Brain pericyte (primary cell): Measurements from ENCODE around the gene TMEM175.
"Not testable (repeated sequence)": the region's sequence is repeated elsewhere in the genome, so short reads cannot be mapped to it uniquely, and the experiment has no call there.

Experiments used
- DNase-seq: peaks from one replicate; pipeline ENCODE4 v3.0.0-alpha.2; 2012; ENCODE audit warnings: low read depth, low spot score

The TMEM175 gene

DNA sequence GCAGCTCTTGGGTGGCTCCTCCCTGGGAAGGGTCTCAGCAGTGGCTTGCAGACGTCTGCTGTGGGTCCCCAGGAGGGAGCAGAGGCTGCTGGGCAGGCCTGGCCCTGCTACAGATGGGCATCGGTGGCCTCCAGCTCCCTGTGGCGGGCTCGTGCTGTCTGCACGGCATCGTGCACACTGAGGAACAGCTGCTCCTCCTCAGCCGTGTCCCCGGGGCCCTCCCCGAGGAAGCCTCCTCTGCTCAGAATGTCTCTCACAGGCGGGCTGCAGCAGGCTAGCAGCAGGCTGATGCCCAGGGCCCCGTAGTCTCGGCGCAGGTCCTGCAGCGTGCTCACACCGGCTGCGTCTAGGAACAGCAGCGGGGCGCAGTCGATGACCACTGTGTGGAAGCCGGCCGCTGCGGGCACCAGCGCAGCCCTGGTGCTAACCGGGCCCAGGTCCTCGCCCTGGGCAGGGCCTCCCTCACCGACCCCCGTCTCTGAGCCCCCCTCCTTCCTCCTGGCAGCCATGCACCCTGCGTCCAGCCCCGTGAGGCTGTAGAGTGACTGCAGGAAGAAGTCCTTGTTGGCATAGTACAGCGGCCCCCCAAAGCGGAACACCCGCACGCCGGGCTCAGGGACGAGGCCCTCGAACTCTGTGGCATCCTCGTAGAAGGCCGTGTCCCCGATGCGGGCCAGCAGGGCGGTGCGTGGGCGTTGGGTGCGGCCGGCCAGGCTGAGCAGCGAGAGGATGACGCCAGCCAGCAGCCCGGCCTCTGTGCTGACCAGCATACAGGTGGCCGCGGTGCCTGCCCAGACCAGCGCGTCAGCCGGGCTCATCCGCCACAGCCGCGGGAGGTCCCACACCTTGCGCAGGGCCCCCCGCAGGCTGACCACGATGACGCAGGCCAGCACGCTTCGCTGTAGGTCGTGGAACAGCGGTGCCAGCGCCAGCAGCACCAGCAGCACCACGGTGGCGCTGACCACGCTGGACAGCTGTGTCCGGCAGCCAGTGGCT, 56.8 kb downstream of the TMEM175 start:
- no peak for DNase-seq

- DNase-seq = no peak
These were observed 57.6 kb downstream of the TMEM175 start for GRCh38 chr4:989722-990471.

DNA sequence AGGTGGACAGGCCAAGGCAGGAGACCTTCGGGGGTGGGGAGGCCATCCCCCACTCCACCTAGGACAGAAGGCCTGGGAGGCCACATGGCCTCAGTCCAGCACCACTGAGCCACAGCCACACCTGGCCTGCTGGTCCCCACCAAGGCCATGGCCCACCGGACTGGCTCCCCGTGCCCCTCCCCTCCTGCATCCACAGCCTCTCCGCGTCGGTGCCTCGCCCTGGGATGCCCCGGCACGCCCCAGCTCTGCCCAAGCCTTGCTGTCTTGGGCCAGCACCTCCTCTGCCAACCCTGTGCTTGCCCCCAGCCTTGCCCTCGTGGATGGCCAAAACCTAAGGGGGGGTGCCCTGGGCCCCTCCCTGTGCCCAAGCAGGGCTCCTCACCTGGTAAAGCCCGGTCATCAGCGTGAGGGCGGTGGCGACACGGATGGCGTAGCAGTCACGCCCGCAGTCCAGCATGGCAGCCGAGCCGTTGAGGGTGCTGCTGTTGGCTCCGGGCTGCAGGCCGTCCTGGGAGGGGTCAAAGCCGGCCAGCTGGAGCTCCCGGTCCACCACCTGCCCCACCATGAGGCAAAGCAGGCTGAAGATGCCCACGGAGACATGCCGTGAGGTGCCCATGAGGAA, 58.6 kb downstream of the TMEM175 start:
- no peak for DNase-seq

GRCh38 chr4:991451-992296, 59.4 kb downstream of the TMEM175 start:
- DNase-seq = no peak

- DNase-seq = no peak
These were observed 60.2 kb downstream of the TMEM175 start for GRCh38 chr4:992297-993110.

GRCh38 chr4:993111-994029, 61.1 kb downstream of the TMEM175 start, which contains the start of gene SLC26A1:
SLC26A1 (minus strand) TSS chr4:993404; CDS start chr4:991703, 1,701 bp downstream.
- DNase-seq = no peak

GRCh38 chr4:995311-996026, 63.2 kb downstream of the TMEM175 start:
- DNase-seq = no peak

GRCh38 chr4:996030-996996, 64.1 kb downstream of the TMEM175 start:
- DNase-seq = no peak

DNA sequence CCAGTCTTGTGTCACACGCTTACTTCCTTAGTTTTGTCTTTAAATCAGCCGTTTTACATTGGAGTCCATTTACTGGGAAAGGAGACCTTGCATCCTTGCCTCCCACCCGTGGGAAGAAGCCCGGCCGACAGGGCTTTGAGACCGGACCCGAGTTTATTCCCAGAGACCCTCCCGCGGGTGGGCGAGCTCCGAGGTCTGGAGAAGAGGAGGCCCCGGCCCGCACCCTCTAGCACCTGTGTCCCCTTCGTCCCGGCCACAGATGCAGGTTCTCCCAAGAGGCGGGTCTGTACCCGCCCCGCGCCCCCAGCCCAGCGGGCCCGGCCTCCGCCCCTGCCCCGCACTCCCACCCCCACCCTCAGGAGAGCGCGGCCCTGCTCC, 64.7 kb downstream of the TMEM175 start:
- DNase-seq = no peak

DNA sequence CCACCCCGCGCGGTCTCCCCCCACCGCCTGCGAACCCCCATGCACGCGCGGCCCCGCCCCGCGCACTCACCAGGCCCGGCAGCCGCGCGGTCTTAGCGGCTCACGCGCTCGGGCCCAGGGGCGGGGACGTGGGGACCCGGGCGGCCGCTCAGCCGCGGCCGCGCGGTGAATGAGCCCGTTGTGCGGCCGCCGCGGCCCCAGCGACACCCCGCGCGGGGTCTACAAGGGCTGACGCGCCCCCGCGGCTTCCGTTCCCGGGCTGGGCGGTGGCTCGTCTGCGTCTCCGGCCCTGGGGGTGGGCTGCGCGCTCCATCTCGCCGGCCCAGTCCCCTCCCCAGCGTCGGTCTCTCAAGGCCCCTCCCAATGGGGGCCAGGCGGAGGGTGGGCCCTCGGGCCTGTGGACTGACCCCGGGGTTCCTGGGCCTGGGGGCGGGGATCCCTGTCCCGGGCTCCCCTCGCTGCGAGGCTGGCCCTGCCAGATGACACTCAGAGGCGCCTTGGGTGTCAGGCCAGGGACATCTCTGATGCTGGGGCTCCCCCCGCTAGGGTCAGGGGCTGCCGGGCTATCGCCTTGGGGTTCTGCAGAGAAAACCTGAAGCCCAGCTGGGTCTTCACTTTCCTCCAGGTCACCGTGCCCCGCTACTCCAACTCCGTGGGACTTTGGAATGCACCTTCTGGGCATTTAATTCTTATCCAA, 65.3 kb downstream of the TMEM175 start:
- DNase-seq = no peak

- no peak for DNase-seq
These were observed 65.9 kb downstream of the TMEM175 start for GRCh38 chr4:998096-998691.

GRCh38 chr4:999240-999863, 67.1 kb downstream of the TMEM175 start:
- not testable (repeated sequence) for DNase-seq

GRCh38 chr4:999882-1000425, 67.7 kb downstream of the TMEM175 start:
- no peak for DNase-seq

GRCh38 chr4:1000686-1001260, 68.5 kb downstream of the TMEM175 start:
- DNase-seq = no peak

GRCh38 chr4:1001561-1002130, 69.4 kb downstream of the TMEM175 start:
- no peak for DNase-seq
